CD4-positive, alpha-beta T cell treated with Interleukin-17A for 4 hours (primary cell): ENCODE measurements around the gene RAPGEF2.

ENCODE experiments used
- DNase-seq: peaks from one replicate; pipeline ENCODE4 v3.0.0-alpha.2; 2020; ENCODE audit warnings: mixed read lengths

RAPGEF2 gene

DNA sequence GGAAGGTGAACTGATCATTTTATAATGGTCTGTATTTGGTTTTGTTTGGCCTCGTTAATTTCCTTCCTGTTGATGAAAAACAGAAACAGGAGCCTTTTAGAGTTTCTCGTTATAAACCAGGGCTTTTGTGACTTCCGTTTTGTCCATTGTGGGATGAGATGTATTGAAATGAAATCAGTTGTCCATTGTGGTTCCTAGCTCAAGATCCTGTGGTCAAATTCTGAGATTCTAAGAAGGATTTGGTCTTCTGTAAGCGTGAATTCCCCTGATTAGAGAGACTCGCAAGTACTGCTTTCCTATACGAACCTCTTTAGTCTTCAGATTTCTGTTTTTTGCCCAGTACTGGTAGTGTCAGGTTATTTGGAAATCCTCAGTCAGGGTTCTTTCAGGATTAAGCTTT lies 101.7 kb downstream of the RAPGEF2 start:
- no peak for DNase-seq

DNA sequence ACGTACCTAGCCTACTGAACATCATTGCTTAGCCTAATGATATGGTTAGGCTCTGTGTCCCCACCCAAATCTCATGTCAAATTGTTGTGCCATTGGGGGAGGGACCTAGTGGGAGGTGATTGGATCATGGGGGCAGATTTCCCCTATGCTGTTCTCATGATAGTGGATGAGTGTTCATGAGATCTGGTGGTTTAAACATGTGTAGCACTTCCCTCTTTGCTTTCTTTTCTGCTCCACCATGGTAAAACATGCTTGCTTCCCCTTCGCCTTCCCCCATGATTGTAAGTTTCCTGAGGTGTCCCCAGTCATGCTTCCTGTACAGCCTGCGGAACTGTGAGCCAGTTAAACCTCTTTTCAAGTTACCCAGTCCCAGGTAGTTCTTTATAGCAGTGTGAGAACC lies 102.6 kb downstream of the RAPGEF2 start:
- no peak for DNase-seq

DNA sequence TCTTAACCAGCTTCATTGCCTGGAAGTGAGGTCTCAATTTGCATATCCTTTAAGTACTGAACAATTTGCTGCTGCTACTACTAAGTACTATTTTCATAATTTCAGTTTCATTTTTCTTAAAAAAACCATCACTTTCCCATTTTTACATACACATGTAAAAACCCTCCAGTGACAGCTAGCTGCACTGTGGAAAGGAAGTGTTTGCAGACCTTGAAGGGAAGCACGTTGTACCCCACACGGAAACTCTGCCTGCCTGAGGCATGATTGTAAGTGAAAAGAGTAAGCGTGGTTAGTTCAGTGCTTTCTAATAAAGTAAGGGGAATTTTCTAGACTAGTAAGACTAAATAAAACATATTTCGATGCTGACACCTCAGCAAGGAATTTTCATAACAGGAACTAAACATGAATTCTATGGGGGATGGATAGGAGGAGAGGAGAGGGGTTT lies 103.6 kb downstream of the RAPGEF2 start:
- DNase-seq = peak; percentile 6

DNA sequence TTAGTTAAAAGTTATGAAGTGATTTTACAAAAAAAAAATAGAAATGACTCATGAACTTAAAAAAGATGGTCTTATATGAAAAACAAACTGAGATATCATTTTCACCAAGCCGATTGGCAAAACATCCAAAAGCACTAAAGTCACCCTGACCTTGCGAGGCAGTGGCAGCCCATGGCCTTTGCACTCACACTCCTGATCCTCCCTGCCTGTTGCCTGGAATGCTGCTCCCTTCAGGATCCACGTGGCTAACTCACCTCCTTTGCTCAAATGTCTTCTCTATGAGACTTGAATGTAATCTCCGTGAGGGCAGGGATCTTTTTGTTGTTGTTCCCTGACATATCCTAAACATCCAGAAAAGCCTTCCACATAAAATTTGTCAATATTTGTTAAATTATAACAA lies 106.4 kb downstream of the RAPGEF2 start:
- DNase-seq = no peak

DNA sequence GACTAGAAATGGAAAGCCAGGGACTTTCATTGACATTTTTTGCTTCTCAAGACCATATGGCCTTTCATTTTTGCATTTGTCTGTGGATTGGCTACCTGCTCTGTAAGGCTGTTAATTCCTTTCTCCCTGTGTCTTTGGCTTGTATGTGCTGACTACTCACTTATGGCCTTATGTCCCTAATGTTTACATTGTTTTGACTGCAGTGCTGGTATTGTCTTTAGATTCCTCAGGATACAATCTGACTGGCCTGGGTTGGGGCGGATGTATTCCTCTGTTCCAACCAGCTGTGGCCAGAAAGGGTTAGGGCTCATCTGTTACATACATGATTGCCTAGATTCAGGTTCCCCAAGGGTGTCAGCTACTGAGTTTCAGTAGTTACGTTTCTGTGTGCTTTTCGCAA lies 108.1 kb downstream of the RAPGEF2 start:
- no peak for DNase-seq

DNA sequence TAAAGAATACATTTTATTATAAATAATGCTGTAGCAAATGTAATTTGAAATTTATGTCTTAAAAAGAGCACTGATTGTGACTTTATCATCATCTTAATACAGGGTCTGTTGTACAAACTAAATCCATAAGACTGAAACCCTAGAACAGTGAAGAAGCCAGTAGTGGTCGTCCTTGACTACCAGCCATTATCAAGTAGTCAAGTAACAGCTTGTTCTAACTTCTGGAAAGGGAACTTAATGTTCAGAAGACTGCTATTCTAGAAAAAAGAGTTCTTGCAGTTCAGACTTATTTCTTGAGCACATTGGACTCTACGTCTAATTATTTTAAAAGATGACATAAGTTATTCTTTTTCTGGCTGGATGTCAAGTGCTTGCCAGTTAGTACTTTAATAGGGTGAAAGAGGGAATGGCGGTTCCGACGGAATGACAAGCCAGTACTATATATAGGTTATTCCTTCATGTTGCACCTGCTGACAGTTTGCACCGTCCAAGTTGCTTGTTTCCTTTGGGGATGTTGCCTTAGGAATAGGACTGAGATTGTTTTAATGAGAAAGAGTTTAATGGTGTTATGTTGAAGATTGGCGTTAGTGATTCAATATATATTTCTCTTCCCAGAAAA lies 109.9 kb downstream of the RAPGEF2 start:
- no peak for DNase-seq

DNA sequence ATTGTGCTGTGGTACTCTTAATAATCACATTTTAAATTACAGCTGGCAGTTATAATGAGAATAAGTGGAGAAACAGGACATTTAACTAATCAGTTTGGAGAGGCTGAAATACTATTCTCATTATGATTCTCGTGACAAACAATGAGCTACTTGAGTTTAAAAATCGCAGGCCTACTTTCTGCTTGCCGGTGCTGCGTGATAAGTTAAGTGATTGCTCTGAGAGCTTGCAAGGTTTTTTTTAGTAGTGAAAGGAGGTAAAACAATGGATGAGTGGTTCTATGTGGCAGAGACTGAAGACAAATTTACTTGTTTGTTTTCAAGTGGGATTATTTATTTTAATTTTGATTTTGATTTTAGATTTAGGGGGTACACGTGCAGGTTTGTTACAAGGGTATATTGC lies 114.0 kb downstream of the RAPGEF2 start:
- no peak for DNase-seq

DNA sequence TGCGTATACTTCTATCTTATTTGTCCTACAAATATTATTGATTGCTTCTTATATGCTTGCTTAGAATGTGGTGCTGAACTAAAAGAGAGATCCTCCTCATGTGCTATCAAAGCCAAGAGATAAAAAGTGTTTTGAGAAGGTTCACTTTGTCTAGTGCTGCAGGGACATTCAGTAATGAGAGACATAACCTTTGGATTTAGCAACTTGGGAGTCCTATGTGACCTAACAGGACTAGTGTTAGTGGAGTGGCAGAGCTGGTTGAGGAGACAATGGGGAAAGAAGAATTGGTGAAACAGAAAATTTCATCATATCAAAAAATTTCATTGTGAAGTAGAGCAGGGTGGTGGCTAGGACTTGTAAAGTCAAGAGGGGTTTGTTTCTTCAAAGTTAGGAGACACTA lies 117.0 kb downstream of the RAPGEF2 start:
- DNase-seq = no peak

DNA sequence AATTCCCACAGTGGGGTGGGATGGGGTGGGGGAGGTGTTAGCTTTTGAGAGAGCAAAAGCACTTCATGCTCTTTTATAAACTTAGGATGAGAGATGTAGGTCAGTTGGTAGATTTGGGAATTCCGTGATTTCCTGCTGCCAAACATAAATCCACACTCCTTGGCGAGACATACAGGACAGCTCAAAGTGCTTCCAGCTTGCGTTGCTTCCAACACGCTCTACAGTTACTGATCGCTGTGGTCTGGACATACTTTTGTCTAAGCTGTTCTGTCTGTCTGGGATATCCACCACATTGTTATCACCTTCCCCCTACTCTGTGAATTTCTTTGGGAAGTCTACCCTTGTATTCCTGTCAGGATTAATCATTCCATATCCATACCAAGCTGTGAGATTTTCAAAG lies 117.5 kb downstream of the RAPGEF2 start:
- DNase-seq = no peak

DNA sequence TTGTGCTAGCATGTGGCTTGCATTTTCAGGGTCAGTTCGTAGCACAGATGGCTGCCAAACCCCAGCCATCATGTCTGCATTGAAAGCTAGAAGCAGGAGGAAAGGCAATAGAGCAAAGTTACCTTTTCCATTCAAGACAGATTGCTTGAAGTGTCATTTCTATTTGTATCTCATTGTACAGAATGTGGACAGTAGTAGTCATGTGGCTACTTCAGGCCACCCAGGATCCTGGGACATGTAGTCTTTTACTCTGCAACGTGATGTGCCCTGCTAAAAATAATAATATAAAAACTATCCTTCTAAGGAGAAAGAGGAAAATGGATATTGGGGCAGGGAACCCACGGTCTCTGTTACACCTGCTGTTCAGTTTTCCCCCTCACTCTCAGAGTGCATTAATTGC lies 118.4 kb downstream of the RAPGEF2 start:
- no peak for DNase-seq

DNA sequence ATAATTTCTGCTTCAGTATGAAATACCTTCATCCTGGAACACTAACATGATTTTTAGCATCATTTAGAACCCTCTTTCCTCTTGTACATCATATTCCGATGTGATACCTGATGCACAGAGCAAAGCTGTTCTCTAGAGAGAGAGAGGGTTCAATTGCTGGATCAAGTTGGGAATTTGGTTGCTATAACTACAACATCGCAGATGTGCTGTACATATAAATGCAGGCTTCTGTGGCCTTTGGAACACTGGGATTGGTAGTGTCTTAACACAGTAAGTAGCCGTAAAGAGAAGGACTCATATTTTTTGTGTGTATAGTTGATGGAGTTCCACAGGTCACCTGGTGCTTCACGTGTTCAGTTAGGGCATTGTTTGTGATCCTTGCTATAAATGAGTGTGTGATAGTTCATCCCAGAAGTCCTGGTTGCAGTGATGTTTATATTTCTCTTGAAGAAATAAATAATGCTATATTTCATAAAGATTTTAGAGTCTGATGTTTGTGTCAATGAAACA lies 119.2 kb downstream of the RAPGEF2 start:
- DNase-seq = no peak

DNA sequence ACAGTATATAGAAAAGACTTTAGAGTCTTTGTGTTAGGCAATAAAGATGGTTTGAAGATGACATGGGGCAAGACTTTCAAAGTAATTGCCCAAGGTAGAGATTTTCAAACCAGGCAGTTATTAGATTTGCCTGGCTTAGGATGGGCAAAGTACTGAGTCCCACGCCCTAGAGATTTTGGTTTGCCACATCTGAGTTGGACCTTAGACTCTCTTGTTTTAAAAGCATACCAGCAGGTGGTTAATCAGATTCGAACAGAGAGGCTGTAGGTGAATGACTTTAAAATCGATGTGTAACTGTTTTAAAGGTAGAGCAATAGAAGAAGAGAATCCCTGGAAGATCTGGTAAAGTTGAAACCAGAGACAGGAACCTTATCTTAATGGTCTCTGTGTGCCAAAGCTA lies 121.5 kb downstream of the RAPGEF2 start:
- DNase-seq = no peak

DNA sequence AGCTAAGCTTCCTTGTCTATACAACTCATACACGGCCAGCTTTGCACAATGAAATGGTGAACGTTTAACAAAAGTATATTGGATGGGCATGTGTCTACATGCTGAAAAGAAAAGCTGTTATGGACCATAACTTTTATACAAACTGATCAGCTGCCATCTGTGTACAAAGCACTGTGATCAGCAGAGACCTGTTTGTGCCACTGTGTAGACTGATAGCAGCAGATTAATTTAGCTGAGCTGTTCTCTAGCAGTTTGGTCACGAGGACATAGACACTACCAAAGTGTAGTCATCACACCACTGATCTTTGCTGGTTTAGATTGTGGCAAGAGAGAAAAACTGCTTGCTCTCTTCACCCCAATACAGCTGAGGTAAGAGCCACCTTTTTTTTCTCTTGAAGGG lies 124.5 kb downstream of the RAPGEF2 start:
- no peak for DNase-seq

DNA sequence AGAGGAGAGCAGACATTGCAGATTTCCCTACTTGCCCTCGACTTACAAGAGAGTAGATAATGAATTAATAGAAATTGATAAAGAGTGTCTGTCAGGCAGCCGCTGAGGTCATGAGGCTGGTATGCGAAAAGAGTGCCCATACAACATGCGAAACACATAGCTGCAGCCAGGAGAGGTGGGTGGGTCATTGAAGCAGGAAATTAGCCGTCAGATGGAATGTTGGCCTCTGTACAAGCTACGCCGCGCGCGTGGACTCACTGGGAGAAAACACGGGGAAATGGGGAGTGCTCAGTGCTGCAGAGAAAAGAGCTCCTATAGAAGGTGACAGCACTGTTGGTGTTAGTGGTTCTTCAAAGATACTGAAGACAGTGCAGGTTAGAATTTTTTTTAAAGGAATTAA lies 125.1 kb downstream of the RAPGEF2 start:
- no peak for DNase-seq

DNA sequence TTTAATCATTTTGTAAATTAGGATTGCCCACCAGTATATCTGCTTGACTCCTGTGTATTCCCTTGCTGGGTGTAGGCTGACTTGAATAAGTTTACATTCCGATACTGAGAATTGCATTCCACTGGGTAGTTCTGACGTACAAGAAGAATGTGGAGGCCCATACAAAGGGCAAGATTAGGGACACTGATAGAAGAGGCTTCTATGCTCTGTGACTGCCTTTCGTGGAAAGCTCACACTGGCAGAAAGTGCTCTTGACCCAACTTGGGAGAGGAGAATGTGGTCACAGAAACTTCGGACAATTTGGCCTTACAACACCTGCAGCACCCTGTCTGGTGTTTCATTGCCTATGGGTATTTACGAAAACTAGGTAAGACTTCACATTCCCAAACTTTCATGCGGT lies 126.3 kb downstream of the RAPGEF2 start:
- DNase-seq = no peak

DNA sequence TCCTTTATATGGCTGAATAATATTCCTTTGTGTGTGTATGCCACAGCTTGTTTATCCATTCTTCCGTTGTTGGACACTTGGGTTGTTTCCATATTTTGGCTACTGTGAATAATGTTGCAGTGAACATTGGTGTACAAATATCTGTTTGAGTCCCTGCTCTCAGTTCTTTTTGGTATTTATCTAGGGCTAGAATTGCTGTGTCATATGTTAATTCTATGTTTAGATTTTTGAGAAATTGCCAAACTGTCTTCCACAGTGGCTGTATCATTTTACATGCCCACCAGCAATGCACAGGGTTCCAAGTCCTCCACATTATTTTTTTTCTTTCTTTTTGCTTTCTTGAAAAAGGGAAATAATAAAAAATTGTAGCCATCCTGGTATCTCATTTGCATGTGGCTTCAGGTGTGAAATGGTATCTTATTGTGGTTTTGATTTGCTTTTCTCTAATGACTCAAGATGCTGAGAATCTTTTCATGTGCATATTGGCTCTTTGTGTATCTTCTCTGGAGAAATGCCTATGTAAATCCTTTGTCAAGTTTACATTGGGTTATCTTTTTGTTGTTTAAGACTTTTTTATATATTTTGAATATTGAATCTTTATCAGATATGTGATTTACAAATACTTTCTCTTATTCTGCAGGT lies 129.7 kb downstream of the RAPGEF2 start:
- no peak for DNase-seq

DNA sequence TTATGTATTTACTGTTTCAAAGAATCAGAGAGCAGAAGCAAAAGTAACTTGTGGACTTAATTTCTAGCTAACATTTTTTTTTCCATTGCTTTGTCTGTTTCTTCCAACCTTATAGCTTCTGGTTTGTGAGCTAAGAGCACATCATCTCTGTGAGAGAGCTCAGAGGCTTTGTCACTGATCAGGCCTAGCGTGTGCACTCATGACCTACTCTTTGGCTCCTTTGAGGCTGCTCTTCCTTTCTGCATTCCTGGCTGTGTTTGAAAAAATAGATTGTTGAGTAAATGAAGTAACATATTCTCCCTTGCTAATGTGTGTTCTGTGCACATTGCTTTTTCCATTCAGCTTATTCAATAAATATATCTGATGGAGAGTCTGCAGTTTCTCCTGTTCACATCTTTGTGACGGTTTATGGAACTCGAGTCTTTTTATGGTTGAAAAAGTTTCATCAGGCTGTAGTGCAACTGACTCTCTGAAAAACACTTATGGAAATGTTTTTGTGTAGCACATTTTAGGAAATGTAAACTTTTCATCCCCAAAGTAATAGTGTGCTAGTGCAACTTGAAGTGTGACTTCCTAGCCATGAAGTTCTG lies 133.0 kb downstream of the RAPGEF2 start:
- no peak for DNase-seq

DNA sequence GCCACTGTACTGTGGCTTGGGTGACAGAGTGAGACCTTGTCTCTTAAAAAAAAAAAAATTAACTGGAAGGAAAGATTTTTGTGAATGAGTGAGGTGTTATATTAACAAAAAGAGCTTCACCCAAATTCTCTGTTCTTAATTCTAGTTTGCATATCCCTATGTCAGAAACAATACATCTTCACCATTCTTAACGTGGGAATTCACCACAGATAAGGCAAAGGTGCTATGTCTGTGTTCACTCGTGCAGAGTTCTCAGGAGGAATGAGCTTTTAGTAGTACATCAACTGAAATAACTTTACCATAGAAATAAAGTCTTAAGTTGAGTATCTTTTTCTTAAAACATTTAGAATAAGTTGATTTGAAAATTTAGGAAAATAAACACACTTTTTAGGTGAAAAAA lies 135.1 kb downstream of the RAPGEF2 start:
- DNase-seq = no peak

DNA sequence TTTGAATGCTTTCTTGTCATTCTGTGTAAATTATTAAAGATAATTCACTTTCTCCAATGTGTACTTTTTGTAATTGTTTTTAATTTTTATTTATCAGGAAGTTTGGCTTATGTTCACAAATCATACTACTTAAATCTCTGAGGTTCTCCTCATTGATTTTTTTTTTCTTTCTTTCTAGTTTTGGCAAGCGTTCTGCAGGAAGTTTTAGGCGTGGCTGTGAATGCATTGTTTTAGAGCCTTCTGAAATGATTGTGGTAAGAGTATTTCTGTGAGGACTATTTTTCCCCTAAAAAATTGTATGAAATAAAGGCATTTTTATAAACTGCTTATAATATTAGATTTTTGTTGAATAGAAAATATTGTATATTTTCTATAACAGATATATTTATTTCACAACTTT lies 135.8 kb downstream of the RAPGEF2 start:
- DNase-seq = no peak

DNA sequence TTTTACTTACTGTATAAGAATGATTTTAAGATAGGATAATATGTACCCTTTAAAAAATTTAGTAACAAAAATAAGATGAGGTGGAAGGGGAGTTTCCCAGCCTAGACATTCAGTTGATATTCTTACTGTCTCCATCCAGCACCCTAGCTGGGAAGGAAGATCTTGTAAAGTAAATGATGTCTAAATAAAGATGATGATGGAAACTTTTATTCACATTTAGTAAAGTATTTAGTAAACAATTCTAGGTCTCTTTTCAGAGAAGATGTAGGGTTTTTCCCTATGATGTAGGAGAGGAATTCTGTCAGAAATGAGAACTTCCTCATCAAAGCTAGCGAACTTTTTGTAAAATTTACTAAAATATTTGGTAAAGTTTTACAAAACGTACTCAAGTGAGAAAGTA lies 136.8 kb downstream of the RAPGEF2 start:
- DNase-seq = no peak

DNA sequence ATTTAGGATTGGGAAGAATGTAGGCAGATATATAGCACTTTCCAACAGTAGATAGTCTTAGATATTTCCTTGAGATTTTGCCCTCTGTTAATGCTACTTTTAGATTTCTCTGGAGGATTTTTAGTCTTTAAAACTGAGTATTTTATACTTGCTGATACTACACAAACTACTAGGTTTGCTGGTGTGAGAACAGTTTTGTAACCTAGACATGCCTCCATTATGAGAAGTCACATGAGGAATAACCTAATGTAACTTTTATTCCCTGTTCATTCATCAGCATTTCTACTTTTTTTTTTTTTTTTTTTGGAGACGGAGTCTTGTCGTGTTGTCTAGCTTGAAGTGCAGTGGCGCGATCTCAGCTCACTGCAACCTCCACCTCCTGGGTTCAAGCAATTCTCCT lies 137.2 kb downstream of the RAPGEF2 start:
- no peak for DNase-seq

DNA sequence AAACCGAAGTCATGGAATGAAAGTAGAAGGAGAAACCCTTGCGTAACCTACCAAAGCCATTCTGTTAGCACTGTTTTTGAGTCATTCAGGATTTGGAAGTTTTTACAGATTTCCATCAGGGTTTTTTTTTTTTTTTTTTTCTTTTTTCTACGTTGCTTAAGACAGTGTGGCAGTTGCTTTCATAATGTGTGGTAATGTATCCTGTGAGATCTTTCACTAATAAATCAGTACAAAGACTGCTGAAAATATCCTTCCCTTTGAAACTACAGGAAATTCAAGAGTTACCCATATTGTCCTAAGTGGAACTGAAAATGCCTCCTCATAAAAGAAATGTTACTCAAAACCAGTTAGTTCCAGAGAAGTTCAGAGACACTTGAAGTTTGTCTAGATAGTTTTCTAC lies 137.8 kb downstream of the RAPGEF2 start:
- DNase-seq = no peak

DNA sequence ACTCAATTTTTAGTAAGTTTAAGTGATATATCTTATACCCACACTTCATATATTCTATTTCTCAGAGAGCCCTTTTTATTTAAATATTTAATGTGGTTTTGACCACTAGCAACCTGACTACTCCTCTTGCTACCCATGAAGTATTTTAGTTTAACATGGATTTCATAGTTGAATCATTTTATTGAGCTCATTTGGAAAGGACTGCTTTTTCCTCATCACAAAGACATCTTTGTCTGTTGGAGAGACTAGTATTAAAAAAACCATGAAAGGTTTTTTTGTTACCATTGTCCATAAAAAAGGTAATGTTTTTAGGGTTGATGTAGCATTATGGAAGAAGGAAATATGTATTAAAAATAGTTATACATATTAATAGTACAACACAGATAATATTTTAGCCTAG lies 139.5 kb downstream of the RAPGEF2 start:
- no peak for DNase-seq

DNA sequence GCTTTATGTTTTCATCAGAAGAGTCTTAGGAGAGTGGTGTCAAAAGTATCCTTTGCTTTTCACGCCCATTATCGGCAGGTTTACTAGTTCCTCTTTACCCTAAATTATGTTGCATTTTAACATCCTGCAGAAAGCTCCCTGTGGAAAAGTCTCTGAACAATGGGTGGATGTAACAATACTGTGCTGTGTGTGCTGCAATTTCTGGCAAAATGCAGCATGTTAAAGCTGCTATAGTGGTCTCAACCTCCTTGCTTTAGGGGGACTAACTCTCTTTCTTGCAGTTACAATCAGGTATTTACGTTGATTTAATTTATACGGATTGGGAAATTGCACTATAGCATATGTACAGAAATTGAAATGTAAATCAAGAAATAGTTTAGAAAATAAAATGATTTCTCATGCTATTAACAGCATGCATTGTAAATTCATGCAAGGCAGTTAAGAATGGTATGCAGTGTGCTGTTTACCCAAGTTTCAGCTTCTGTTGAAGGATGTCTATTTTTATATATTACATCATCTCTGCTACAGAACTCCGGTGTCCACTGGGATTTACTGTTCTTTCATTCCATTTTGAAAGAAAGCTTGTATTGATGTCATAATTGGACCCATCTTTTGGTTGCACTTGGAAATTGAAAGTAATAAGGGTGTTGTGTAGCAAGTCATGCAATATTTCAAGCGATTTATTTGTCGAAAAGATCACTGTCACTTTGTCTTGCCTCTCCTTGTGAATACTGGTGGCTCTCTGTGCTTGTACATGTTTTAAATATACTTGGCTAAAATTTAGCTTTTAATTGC lies 145.7 kb downstream of the RAPGEF2 start:
- DNase-seq = no peak
